ENCODE measurements around the gene TIAM1. TPM values are rescaled to one million over a fixed set of nuclear protein-coding genes. Genes with fewer than 3 reads are reported as not detected.

TIAM1 gene
- total RNA-seq, 1 experiment from 2014 or later, result 3.7 TPM

GRCh38 chr21:31279986-31280385, 64.1 kb downstream of the TIAM1 start:
- ATAC-seq, result no peak

GRCh38 chr21:31279214-31279613, 64.8 kb downstream of the TIAM1 start:
- CTCF ChIA-PET, result interaction anchor here (1.0 kb wide), 1 partner anchor 1387 kb away, joined by 3 read pairs; no protein-coding TSS in a partner anchor
- Histone ChIP-seq H3K36me3 (ENCODE audit: control insufficient read depth, insufficient read depth, low read length) (no peaks in the 10 kb centered on the region), H3K27ac (ENCODE audit: low read length) (no peak overlapping the region), H3K27me3 (ENCODE audit: control insufficient read depth, insufficient read depth, low read length) (no peaks in the 10 kb centered on the region), H3K4me1 (ENCODE audit: control insufficient read depth, insufficient read depth, low read length) (no peaks in the 10 kb centered on the region), H3K9me3 (ENCODE audit: control insufficient read depth, insufficient read depth, low read depth, low read length) (no peaks in the 10 kb centered on the region), H3K4me3 (ENCODE audit: low read depth in 2 of 2, low read length in 2 of 2) (no peak overlapping the region)
- BruUV-seq (replicated peaks), result no TSS peak
- DNase-seq (ENCODE audit: low read depth, low spot score) (no peak), ATAC-seq (no peak)
- POLR2A ChIA-PET, result interaction anchor here (0.6 kb wide), 1 partner anchor 73 kb away, joined by 4 read pairs; no protein-coding TSS in a partner anchor
- intact Hi-C loops (cut with micrococcal nuclease; ENCODE audit: unreplicated experiment), result no loop called here
- TF ChIP-seq SIN3A (IDR thresholded peaks at IDR 0.05; ENCODE audit: borderline replicate concordance, insufficient read depth, low read depth, low read length) (no peak), CTCF (IDR thresholded peaks at IDR 0.05) (no peak), POLR2AphosphoS5 (IDR thresholded peaks at IDR 0.05; ENCODE audit: low read depth, low read length) (no peak), TCF7L2 (IDR thresholded peaks at IDR 0.05; ENCODE audit: low read depth, low read length) (no peak)
- TF ChIP-seq, protein P1, sequence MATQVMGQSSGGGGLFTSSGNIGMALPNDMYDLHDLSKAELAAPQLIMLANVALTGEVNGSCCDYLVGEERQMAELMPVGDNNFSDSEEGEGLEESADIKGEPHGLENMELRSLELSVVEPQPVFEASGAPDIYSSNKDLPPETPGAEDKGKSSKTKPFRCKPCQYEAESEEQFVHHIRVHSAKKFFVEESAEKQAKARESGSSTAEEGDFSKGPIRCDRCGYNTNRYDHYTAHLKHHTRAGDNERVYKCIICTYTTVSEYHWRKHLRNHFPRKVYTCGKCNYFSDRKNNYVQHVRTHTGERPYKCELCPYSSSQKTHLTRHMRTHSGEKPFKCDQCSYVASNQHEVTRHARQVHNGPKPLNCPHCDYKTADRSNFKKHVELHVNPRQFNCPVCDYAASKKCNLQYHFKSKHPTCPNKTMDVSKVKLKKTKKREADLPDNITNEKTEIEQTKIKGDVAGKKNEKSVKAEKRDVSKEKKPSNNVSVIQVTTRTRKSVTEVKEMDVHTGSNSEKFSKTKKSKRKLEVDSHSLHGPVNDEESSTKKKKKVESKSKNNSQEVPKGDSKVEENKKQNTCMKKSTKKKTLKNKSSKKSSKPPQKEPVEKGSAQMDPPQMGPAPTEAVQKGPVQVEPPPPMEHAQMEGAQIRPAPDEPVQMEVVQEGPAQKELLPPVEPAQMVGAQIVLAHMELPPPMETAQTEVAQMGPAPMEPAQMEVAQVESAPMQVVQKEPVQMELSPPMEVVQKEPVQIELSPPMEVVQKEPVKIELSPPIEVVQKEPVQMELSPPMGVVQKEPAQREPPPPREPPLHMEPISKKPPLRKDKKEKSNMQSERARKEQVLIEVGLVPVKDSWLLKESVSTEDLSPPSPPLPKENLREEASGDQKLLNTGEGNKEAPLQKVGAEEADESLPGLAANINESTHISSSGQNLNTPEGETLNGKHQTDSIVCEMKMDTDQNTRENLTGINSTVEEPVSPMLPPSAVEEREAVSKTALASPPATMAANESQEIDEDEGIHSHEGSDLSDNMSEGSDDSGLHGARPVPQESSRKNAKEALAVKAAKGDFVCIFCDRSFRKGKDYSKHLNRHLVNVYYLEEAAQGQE (IDR thresholded peaks at IDR 0.05; ENCODE audit: insufficient read depth in 1 of 2, low read depth in 2 of 2, low read length in 1 of 2), result no peak
- in situ Hi-C loops (cut with HindIII; ENCODE audit: low pct_unique_long_range_greater_than_20kb, low sequenced_read_pairs), result no loop called here

More at GRCh38 chr21:31279986-31280385, 64.1 kb downstream of the TIAM1 start:
- intact Hi-C loops (cut with micrococcal nuclease; ENCODE audit: unreplicated experiment), result no loop called here
- Histone ChIP-seq H3K4me3 (ENCODE audit: low read depth in 2 of 2, low read length in 2 of 2) (no peak overlapping the region), H3K27me3 (ENCODE audit: control insufficient read depth, insufficient read depth, low read length) (no peaks in the 10 kb centered on the region), H3K27ac (ENCODE audit: low read length) (no peak overlapping the region), H3K36me3 (ENCODE audit: control insufficient read depth, insufficient read depth, low read length) (no peaks in the 10 kb centered on the region), H3K4me1 (ENCODE audit: control insufficient read depth, insufficient read depth, low read length) (no peaks in the 10 kb centered on the region), H3K9me3 (ENCODE audit: control insufficient read depth, insufficient read depth, low read depth, low read length) (no peaks in the 10 kb centered on the region)
- no peak for TF ChIP-seq SIN3A (IDR thresholded peaks at IDR 0.05; ENCODE audit: borderline replicate concordance, insufficient read depth, low read depth, low read length)
- TF ChIP-seq POLR2AphosphoS5 (IDR thresholded peaks at IDR 0.05; ENCODE audit: low read depth, low read length), result no peak
- no peak for TF ChIP-seq CTCF (IDR thresholded peaks at IDR 0.05)
- no peak for TF ChIP-seq TCF7L2 (IDR thresholded peaks at IDR 0.05; ENCODE audit: low read depth, low read length)
- TF ChIP-seq, protein P1 (IDR thresholded peaks at IDR 0.05; ENCODE audit: insufficient read depth in 1 of 2, low read depth in 2 of 2, low read length in 1 of 2), result no peak
- DNase-seq (ENCODE audit: low read depth, low spot score), result no peak
- BruUV-seq (replicated peaks), result no TSS peak
- POLR2A ChIA-PET, result no interaction called here
- in situ Hi-C loops (cut with HindIII; ENCODE audit: low pct_unique_long_range_greater_than_20kb, low sequenced_read_pairs), result no loop called here
- CTCF ChIA-PET, result interaction anchor here (0.7 to 1.0 kb wide), 2 partner anchors 67 to 1388 kb away, joined by 3 read pairs; no protein-coding TSS in a partner anchor
